CD14-positive monocyte (primary cell): Measurements from ENCODE around the gene MSI2. TPM values are rescaled to one million over a fixed set of nuclear protein-coding genes. Genes with fewer than 3 reads are reported as not detected.

ENCODE experiments used
- DNase-seq, 3 donors: peaks; one replicate each; pipeline ENCODE4 v3.0.0-alpha.2; 2011 to 2022
- H2AFZ ChIP-seq: 2 replicates; pipeline ENCODE4 v1.6.0; 2012; ENCODE audit warnings: mild to moderate bottlenecking, low read depth, low read length, inconsistent platforms; ENCODE audit not compliant: insufficient read depth, poor library complexity, severe bottlenecking
- H3K27ac ChIP-seq, 2 donors: 1 replicate in 1 of 2; 2 replicates in 1 of 2; pipeline ENCODE4 v1.5.1; 2012 to 2013; ENCODE audit warnings: low read length in 2 of 2, control low read depth in 1 of 2, inconsistent platforms in 1 of 2, low read depth in 1 of 2, mild to moderate bottlenecking in 1 of 2
- H3K27me3 ChIP-seq, 2 donors: one replicate each; pipeline versions ENCODE4 v1.6.0 to v1.6.1; 2011 to 2013; ENCODE audit warnings: low read length in 2 of 2; ENCODE audit not compliant: control insufficient read depth in 2 of 2, insufficient read depth in 2 of 2
- H3K36me3 ChIP-seq, 2 donors: replicated peaks in 1 of 2; 1 replicate in 1 of 2; 2 replicates in 1 of 2; pipeline versions ENCODE4 v1.5.1 to v1.6.1; 2012 to 2013; ENCODE audit warnings: low read length in 2 of 2, control low read depth in 1 of 2, inconsistent platforms in 1 of 2, mild to moderate bottlenecking in 1 of 2; ENCODE audit not compliant: insufficient read depth in 2 of 2, control insufficient read depth in 1 of 2
- H3K4me1 ChIP-seq, 2 donors: 1 replicate in 1 of 2; 2 replicates in 1 of 2; pipeline versions ENCODE4 v1.5.1 to v1.6.1; 2012 to 2013; ENCODE audit warnings: low read length in 2 of 2, control low read depth in 1 of 2, inconsistent platforms in 1 of 2, mild to moderate bottlenecking in 1 of 2, moderate library complexity in 1 of 2; ENCODE audit not compliant: insufficient read depth in 2 of 2, control insufficient read depth in 1 of 2
- H3K4me2 ChIP-seq: replicated peaks from 2 replicates; pipeline ENCODE3; 2012; ENCODE audit warnings: low read length, moderate library complexity, mild to moderate bottlenecking; ENCODE audit not compliant: poor library complexity, severe bottlenecking; ENCODE audit errors: extremely low read depth
- H3K4me3 ChIP-seq, 3 experiments: fragments of 200-600 bp in 1 of 3; sonication (generic) in 1 of 3; replicated peaks in 1 of 3; 1 replicate in 2 of 3; 2 replicates in 1 of 3; pipeline ENCODE4 v1.5.1; 2011 to 2013; ENCODE audit warnings: low read length in 3 of 3, mild to moderate bottlenecking in 3 of 3, control low read depth in 2 of 3, low read depth in 2 of 3, inconsistent platforms in 1 of 3, moderate library complexity in 1 of 3
- H3K79me2 ChIP-seq: 2 replicates; pipeline ENCODE4 v1.6.0; 2012; ENCODE audit warnings: mild to moderate bottlenecking, control low read depth, inconsistent platforms, low read length, moderate library complexity; ENCODE audit not compliant: insufficient read depth
- H3K9ac ChIP-seq: 2 replicates; pipeline ENCODE4 v1.6.0; 2017; ENCODE audit warnings: low read length, mild to moderate bottlenecking; ENCODE audit not compliant: insufficient read depth, poor library complexity, severe bottlenecking
- H3K9me3 ChIP-seq, 2 donors: replicated peaks in 1 of 2; 1 replicate in 1 of 2; 2 replicates in 1 of 2; pipeline versions ENCODE4 v1.5.1 to v1.6.1; 2012 to 2013; ENCODE audit warnings: low read length in 2 of 2, control low read depth in 1 of 2; ENCODE audit not compliant: control insufficient read depth in 1 of 2, insufficient read depth in 1 of 2
- H4K20me1 ChIP-seq: 2 replicates; pipeline ENCODE4 v1.6.0; 2012; ENCODE audit warnings: mild to moderate bottlenecking, low read length, control low read depth, moderate library complexity; ENCODE audit not compliant: insufficient read depth
- H3K27ac Mint-ChIP-seq, 7 donors: one replicate each; pipeline ENCODE4 v1.8.0; 2020; ENCODE audit warnings: mild to moderate bottlenecking in 7 of 7, mixed read lengths in 7 of 7, moderate library complexity in 6 of 7, inconsistent platforms in 2 of 7
- H3K27me3 Mint-ChIP-seq, 3 donors: one replicate each; pipeline ENCODE4 v1.8.0; 2021 to 2022; ENCODE audit warnings: low read depth in 3 of 3, mild to moderate bottlenecking in 3 of 3, mixed read lengths in 3 of 3, moderate library complexity in 3 of 3, inconsistent platforms in 1 of 3
- H3K36me3 Mint-ChIP-seq, 2 donors: one replicate each; pipeline ENCODE4 v1.8.0; 2020; ENCODE audit warnings: mixed read lengths in 2 of 2, inconsistent platforms in 1 of 2, mild to moderate bottlenecking in 1 of 2
- H3K4me1 Mint-ChIP-seq: one replicate; pipeline ENCODE4 v1.8.0; 2020; ENCODE audit warnings: mild to moderate bottlenecking, mixed read lengths
- H3K4me3 Mint-ChIP-seq, 2 donors: one replicate each; pipeline ENCODE4 v1.8.0; 2020; ENCODE audit warnings: mild to moderate bottlenecking in 2 of 2, mixed read lengths in 2 of 2, moderate library complexity in 1 of 2
- H3K9me3 Mint-ChIP-seq, 7 donors: one replicate each; pipeline ENCODE4 v1.8.0; 2020 to 2022; ENCODE audit warnings: mixed read lengths in 7 of 7, mild to moderate bottlenecking in 6 of 7, moderate library complexity in 6 of 7, inconsistent platforms in 2 of 7
- WGBS: methylation state at CpG from one replicate; pipeline ENCODE4 v1.1.5; 2013; ENCODE audit warnings: missing lambda C conversion rate; ENCODE audit not compliant: insufficient coverage; 5-methylcytosine and 5-hydroxymethylcytosine counted together
- intact Hi-C, 2 donors: fragments of 100-400 bp; cut with micrococcal nuclease; formaldehyde crosslinking; loops; one replicate each; pipeline versions ENCODE4 v1.15.0 to v1.15.1; 2023
- polyA plus RNA-seq, 3 donors: library from polyadenylated mRNA; depleted of rRNA in 1 of 3; unstranded in 2 of 3; stranded (reverse) in 1 of 3; fragments of 300-500 nt in 2 of 3; fragments of >200 nt in 1 of 3; fragmentation: Illumina TruSeq in 2 of 3; gene quantifications; 1 replicate in 2 of 3; 2 replicates in 1 of 3; pipeline ENCODE4 v1.2.3, GENCODE V29; 2012 to 2021
- TF ChIP-seq, protein P1 (sequence below): fragments of 200-600 bp; IDR thresholded peaks from one replicate; pipeline ENCODE4 v1.8.0; 2022; ENCODE audit warnings: antibody characterized with exemption, mild to moderate bottlenecking

The MSI2 gene
- polyA plus RNA-seq, 3 donors = 0.20 to 6.6 (median 0.37) TPM

DNA sequence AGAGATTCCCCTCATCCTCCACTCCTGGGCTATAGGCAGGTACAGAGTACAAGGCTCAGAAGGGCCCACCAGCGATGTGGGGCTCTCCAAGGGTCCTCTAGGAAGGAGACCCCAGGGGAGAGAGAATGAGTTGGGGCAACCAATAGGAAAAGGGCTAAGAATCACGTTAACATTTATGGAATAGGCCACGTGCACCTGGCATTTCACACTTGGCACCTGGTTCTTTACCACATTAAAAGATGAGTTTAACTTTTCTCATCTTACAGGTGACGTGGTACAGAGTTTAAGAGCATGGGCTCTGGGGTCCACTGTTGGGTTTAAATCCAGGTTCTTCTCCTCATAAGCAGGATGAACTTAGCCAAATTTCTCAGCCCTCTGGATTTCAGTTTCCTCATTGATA lies 245.7 kb downstream of the MSI2 start:
- no peaks in the 10 kb centered on the region for H3K36me3 Mint-ChIP-seq
- peak overlapping the region in 1 of 7 donors; percentile 33 for H3K27ac Mint-ChIP-seq
- 89% methylated on average over 3 of the region's 4 CpGs for WGBS
- peaks cover 8% of the 10 kb centered on the region for H3K4me1 Mint-ChIP-seq
- no peak overlapping the region for H3K9ac ChIP-seq
- H3K9me3 ChIP-seq = no peaks in the 10 kb centered on the region
- H3K4me2 ChIP-seq = no peak overlapping the region
- H2AFZ ChIP-seq = no peak overlapping the region
- no peaks in the 10 kb centered on the region for H3K27me3 ChIP-seq
- no peak overlapping the region for H3K4me3 Mint-ChIP-seq
- H3K27me3 Mint-ChIP-seq = no peaks in the 10 kb centered on the region
- no peaks in the 10 kb centered on the region for H3K79me2 ChIP-seq
- no peak overlapping the region for H3K4me3 ChIP-seq
- H3K27ac ChIP-seq = no peak overlapping the region
- no peaks in the 10 kb centered on the region for H3K9me3 Mint-ChIP-seq
- no peaks in the 10 kb centered on the region for H3K36me3 ChIP-seq
- intact Hi-C loops = no loop called here
- DNase-seq = no peak
- H3K4me1 ChIP-seq = peaks cover 4 to 5% of the 10 kb centered on the region in 2 donors
- peaks cover 3% of the 10 kb centered on the region for H4K20me1 ChIP-seq
- TF ChIP-seq, protein P1, sequence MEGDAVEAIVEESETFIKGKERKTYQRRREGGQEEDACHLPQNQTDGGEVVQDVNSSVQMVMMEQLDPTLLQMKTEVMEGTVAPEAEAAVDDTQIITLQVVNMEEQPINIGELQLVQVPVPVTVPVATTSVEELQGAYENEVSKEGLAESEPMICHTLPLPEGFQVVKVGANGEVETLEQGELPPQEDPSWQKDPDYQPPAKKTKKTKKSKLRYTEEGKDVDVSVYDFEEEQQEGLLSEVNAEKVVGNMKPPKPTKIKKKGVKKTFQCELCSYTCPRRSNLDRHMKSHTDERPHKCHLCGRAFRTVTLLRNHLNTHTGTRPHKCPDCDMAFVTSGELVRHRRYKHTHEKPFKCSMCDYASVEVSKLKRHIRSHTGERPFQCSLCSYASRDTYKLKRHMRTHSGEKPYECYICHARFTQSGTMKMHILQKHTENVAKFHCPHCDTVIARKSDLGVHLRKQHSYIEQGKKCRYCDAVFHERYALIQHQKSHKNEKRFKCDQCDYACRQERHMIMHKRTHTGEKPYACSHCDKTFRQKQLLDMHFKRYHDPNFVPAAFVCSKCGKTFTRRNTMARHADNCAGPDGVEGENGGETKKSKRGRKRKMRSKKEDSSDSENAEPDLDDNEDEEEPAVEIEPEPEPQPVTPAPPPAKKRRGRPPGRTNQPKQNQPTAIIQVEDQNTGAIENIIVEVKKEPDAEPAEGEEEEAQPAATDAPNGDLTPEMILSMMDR = no peak

DNA sequence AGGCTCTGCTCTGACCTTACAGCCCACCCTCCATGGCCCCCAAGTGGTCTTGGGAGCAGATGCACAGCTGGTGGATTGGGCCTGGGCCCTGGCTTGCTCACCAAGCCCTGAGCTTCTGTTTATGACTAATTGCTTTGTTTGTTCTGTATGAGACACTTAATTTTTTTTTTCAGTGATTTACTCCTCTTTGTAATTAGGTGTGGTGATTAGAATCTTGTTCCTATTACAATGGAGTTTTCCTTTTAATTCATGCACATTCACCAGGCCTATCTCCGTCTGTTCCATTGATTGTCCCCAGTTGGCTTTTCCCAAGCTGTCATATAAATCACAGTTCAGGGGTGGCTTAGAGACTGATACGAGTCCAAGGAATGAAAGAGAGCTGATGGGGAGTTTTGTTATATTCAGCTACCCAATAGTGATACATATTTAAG lies 246.5 kb downstream of the MSI2 start:
- no peak overlapping the region for H3K27ac Mint-ChIP-seq
- H3K27me3 Mint-ChIP-seq = peaks cover 0 to 2% (median 0%) of the 10 kb centered on the region in 3 donors
- H3K4me3 Mint-ChIP-seq = no peak overlapping the region
- Histone ChIP-seq H3K9me3 (no peaks in the 10 kb centered on the region), H4K20me1 (no peaks in the 10 kb centered on the region), H3K36me3 (no peaks in the 10 kb centered on the region), H2AFZ (no peak overlapping the region), H3K79me2 (no peaks in the 10 kb centered on the region), H3K27me3 (no peaks in the 10 kb centered on the region), H3K4me1 (no peaks in the 10 kb centered on the region), H3K27ac (no peak overlapping the region), H3K9ac (no peak overlapping the region), H3K4me2 (no peak overlapping the region), H3K4me3 (no peak overlapping the region)
- WGBS = no CpG with 5 or more reads among the region's 2 CpGs
- DNase-seq = no peak
- H3K4me1 Mint-ChIP-seq = peaks cover under 1% of the 10 kb centered on the region
- H3K9me3 Mint-ChIP-seq = no peaks in the 10 kb centered on the region
- no peaks in the 10 kb centered on the region for H3K36me3 Mint-ChIP-seq
- TF ChIP-seq, protein P1 = no peak
- intact Hi-C loops = no loop called here
